IPS-NIHi7 (cell line): ENCODE results near the gene DYDC2.
"Not testable (repeated sequence)": the region's sequence is repeated elsewhere in the genome, so short reads cannot be mapped to it uniquely, and the experiment has no call there.

ENCODE experiments used
- DNase-seq: peaks from one replicate; pipeline ENCODE4 v3.0.0; 2012; ENCODE audit warnings: mixed read lengths; ENCODE audit errors: extremely low spot score

Gene DYDC2

GRCh38 chr10:80356563-80356988 is at the start of gene DYDC2, which contains the start of gene DYDC1:
Gene DYDC2 (plus strand): TSS chr10:80356781. CDS start chr10:80362444, 5,663 bp downstream.
Gene DYDC1 (minus strand): TSS chr10:80356755. CDS start chr10:80352601, 4,154 bp downstream.
- DNase-seq: peak; percentile 85

- DNase-seq: no peak
Measured at GRCh38 chr10:80313523-80313922, 43.1 kb upstream of the DYDC2 start.

GRCh38 chr10:80315391-80315790 is 41.2 kb upstream of the DYDC2 start:
- DNase-seq: no peak

- no peak for DNase-seq
Measured at GRCh38 chr10:80318742-80319141, 37.8 kb upstream of the DYDC2 start.

- DNase-seq: no peak
Measured at GRCh38 chr10:80319318-80319717, 37.3 kb upstream of the DYDC2 start.

GRCh38 chr10:80319725-80320290 is 36.8 kb upstream of the DYDC2 start:
- DNase-seq: no peak

GRCh38 chr10:80320377-80320776 is 36.2 kb upstream of the DYDC2 start:
- DNase-seq: no peak

- no peak for DNase-seq
Measured at GRCh38 chr10:80321183-80321582, 35.4 kb upstream of the DYDC2 start.

- no peak for DNase-seq
Measured at GRCh38 chr10:80322158-80322557, 34.4 kb upstream of the DYDC2 start.

GRCh38 chr10:80322711-80323110 is 33.9 kb upstream of the DYDC2 start:
- no peak for DNase-seq

- DNase-seq: no peak
Measured at GRCh38 chr10:80323311-80323710, 33.3 kb upstream of the DYDC2 start.

GRCh38 chr10:80324086-80324485 is 32.5 kb upstream of the DYDC2 start:
- no peak for DNase-seq

GRCh38 chr10:80324891-80325364 is 31.7 kb upstream of the DYDC2 start:
- DNase-seq: no peak

- no peak for DNase-seq
Measured at GRCh38 chr10:80333983-80334382, 22.6 kb upstream of the DYDC2 start.

GRCh38 chr10:80344276-80344675 is 12.3 kb upstream of the DYDC2 start:
- no peak for DNase-seq

GRCh38 chr10:80344912-80345311 is 11.7 kb upstream of the DYDC2 start:
- DNase-seq: no peak

GRCh38 chr10:80350251-80350650 is 6.3 kb upstream of the DYDC2 start:
- DNase-seq: no peak

GRCh38 chr10:80351220-80351619 is 5.4 kb upstream of the DYDC2 start:
- no peak for DNase-seq

GRCh38 chr10:80356989-80357850 is 639 bp downstream of the DYDC2 start:
- DNase-seq: peak; percentile 59

- DNase-seq: no peak
Measured at GRCh38 chr10:80357851-80358125, 1.2 kb downstream of the DYDC2 start.

- DNase-seq: not testable (repeated sequence)
Measured at GRCh38 chr10:80358925-80359324, 2.3 kb downstream of the DYDC2 start.

GRCh38 chr10:80359644-80360043 is 3.1 kb downstream of the DYDC2 start:
- DNase-seq: no peak

- DNase-seq: no peak
Measured at GRCh38 chr10:80365510-80365909, 8.9 kb downstream of the DYDC2 start.
